Transverse colon (tissue), 4 donors: ENCODE results near the gene FAM131A.

Source experiments
- EP300 ChIP-seq: sonication (generic); formaldehyde crosslinking; IDR thresholded peaks from one replicate; pipeline ENCODE4 v1.6.1; 2017; ENCODE audit warnings: antibody characterized with exemption, low read depth
- POLR2A ChIP-seq: fragments of 450-650 bp; IDR thresholded peaks from one replicate; pipeline ENCODE4 v1.6.1; 2016; ENCODE audit warnings: antibody characterized with exemption, mild to moderate bottlenecking, moderate library complexity
- POLR2AphosphoS5 ChIP-seq, 3 donors: sonication (generic); formaldehyde crosslinking; IDR thresholded peaks; one replicate each; pipeline ENCODE4 v1.6.1; 2016; ENCODE audit warnings: antibody characterized with exemption in 3 of 3
- TF ChIP-seq, protein P1 (sequence below), 5 experiments: fragments of 200-600 bp in 3 of 5; fragments of 450-650 bp in 2 of 5; sonication (generic) in 3 of 5; IDR thresholded peaks; 1 replicate in 2 of 5; 2 replicates in 3 of 5; pipeline ENCODE4 v1.5.1; 2016 to 2017; ENCODE audit warnings: antibody characterized with exemption in 5 of 5, inconsistent platforms in 3 of 5, mild to moderate bottlenecking in 2 of 5, moderate library complexity in 1 of 5

DNA sequence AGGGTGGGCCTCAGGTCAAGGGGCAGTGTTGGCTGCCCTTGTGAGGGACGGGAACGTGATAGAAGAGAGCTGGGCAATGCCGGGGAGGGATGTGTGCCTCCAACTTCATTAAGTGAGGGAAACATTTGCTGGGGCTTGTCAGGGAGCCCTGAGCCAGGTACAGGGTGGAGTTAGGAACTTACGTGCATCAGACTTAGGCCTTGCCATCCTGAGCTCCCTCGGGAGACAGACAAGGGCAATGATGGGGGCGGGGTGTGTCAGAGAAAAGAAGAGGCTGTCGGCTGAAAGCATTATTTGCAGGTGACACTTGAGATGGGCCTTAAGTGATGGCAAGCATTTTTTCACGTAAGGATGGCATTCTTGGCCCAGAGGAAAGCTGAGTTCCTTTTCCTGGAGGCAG, 1.6 kb downstream of the FAM131A start:
- TF ChIP-seq, protein P1, sequence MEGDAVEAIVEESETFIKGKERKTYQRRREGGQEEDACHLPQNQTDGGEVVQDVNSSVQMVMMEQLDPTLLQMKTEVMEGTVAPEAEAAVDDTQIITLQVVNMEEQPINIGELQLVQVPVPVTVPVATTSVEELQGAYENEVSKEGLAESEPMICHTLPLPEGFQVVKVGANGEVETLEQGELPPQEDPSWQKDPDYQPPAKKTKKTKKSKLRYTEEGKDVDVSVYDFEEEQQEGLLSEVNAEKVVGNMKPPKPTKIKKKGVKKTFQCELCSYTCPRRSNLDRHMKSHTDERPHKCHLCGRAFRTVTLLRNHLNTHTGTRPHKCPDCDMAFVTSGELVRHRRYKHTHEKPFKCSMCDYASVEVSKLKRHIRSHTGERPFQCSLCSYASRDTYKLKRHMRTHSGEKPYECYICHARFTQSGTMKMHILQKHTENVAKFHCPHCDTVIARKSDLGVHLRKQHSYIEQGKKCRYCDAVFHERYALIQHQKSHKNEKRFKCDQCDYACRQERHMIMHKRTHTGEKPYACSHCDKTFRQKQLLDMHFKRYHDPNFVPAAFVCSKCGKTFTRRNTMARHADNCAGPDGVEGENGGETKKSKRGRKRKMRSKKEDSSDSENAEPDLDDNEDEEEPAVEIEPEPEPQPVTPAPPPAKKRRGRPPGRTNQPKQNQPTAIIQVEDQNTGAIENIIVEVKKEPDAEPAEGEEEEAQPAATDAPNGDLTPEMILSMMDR (IDR thresholded peaks at IDR 0.05) = no peak
- TF ChIP-seq POLR2AphosphoS5 (IDR thresholded peaks at IDR 0.05) (no peak), EP300 (no peak), POLR2A (no peak)
